ENCODE results near the gene VENTX. TPM values are rescaled to one million over a fixed set of nuclear protein-coding genes. Genes with fewer than 3 reads are reported as not detected.

Gene VENTX
- total RNA-seq, 1 experiment from 2014 or later: 28.0 TPM

GRCh38 chr10:133231244-133231945 is 6.3 kb upstream of the VENTX start (continued):
- TF ChIP-seq PRDM15 (CRISPR knock-in tag; IDR thresholded peaks at IDR 0.05) (peak; percentile 20; the same call in 1 of the 2 replicates), ZNF512 (CRISPR knock-in tag; IDR thresholded peaks at IDR 0.05; ENCODE audit: borderline replicate concordance) (no peak), FOXP4 (CRISPR knock-in tag; IDR thresholded peaks at IDR 0.05) (peak; percentile 82; the same call in 1 of the 2 replicates), ZNF532 (CRISPR knock-in tag; IDR thresholded peaks at IDR 0.05; ENCODE audit: borderline replicate concordance) (no peak), TP53 (CRISPR knock-in tag; IDR thresholded peaks at IDR 0.05) (no peak), ATF1 (CRISPR knock-in tag; IDR thresholded peaks at IDR 0.05) (no peak), GABPB1 (CRISPR knock-in tag; IDR thresholded peaks at IDR 0.05) (no peak), ZNF121 (CRISPR knock-in tag; IDR thresholded peaks at IDR 0.05) (no peak), FOXJ3 (CRISPR knock-in tag; IDR thresholded peaks at IDR 0.05; ENCODE audit: borderline replicate concordance) (no peak), E2F4 (CRISPR knock-in tag; IDR thresholded peaks at IDR 0.05; ENCODE audit: borderline replicate concordance, low read depth) (no peak), NFYB (CRISPR knock-in tag; conservative IDR thresholded peaks at IDR 0.05; ENCODE audit: low read depth) (no peak), EMX1 (CRISPR knock-in tag; IDR thresholded peaks at IDR 0.05) (no peak), ZNF416 (CRISPR knock-in tag; IDR thresholded peaks at IDR 0.05) (no peak), CTCF (IDR thresholded peaks at IDR 0.05) (no peak), GTF2I (CRISPR knock-in tag; conservative IDR thresholded peaks at IDR 0.05) (no peak), CREM (CRISPR knock-in tag; IDR thresholded peaks at IDR 0.05) (no peak), TEAD4 (CRISPR knock-in tag; IDR thresholded peaks at IDR 0.05) (no peak), SP1 (CRISPR knock-in tag; conservative IDR thresholded peaks at IDR 0.05) (no peak), USF2 (CRISPR knock-in tag; IDR thresholded peaks at IDR 0.05) (no peak), IRF2 (CRISPR knock-in tag; IDR thresholded peaks at IDR 0.05; ENCODE audit: borderline replicate concordance, low read depth) (no peak), ETV6 (CRISPR knock-in tag; IDR thresholded peaks at IDR 0.05) (0 out of 2 replicates have a peak, but pooled peaks have one; percentile 22), USF1 (CRISPR knock-in tag; IDR thresholded peaks at IDR 0.05) (peak; percentile 66)
